GM20431 (cell line): ENCODE data around the gene AGPAT3.

Experiments
- in situ Hi-C: fragments of 300-500 bp; cut with MseI, MboI; formaldehyde crosslinking; loops from one replicate; pipeline ENCODE4 v1.15.0; 2020; ENCODE audit warnings: low sequenced_read_pairs; ENCODE audit not compliant: unreplicated experiment

Gene AGPAT3

DNA sequence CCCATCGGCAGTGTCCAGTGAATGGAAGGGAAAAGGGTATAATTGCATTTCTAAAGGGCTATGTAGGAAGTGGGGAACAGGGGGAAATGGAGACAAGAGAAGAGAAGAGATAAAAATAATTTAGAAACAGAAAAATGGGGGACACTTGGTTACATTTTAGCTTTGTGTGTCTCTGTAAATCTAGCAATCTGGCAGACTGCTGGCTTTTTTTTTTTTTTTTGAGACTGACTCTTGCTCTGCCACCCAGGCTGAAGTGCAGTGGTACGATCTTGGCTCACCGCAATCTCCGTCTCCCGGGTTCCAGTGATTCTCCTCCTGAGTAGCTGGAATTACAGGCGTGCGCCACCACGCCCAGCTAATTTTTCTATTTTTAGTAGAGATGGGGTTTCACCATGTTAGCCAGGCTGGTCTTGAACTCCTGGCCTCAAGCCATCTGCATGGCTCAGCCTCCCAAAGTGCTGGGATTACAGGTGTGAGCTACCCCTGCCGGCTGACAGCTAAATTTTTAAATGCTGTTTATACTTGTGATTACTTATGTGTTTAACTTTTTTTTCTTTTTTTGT is 53.4 kb downstream of the AGPAT3 start:
- in situ Hi-C loops = no loop called here

DNA sequence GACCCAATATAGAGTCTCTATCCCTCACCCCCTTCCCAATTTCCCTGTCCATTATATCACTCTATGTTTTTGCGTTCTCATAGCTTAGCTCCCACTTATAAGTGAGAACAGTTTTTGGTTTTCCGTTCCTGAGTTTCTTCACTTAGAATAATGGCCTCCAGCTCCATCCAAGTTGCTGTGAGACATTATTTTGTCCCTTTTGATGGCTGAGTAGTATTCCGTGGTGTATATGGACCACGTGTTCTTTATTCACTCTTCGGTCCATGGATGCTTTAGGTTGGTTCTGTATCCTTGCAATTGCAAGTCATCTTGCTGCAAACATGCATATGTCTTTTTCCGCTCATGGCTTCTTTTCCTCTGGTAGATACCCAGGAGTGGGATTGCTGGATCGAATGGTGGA is 54.3 kb downstream of the AGPAT3 start:
- in situ Hi-C loops = no loop called here

DNA sequence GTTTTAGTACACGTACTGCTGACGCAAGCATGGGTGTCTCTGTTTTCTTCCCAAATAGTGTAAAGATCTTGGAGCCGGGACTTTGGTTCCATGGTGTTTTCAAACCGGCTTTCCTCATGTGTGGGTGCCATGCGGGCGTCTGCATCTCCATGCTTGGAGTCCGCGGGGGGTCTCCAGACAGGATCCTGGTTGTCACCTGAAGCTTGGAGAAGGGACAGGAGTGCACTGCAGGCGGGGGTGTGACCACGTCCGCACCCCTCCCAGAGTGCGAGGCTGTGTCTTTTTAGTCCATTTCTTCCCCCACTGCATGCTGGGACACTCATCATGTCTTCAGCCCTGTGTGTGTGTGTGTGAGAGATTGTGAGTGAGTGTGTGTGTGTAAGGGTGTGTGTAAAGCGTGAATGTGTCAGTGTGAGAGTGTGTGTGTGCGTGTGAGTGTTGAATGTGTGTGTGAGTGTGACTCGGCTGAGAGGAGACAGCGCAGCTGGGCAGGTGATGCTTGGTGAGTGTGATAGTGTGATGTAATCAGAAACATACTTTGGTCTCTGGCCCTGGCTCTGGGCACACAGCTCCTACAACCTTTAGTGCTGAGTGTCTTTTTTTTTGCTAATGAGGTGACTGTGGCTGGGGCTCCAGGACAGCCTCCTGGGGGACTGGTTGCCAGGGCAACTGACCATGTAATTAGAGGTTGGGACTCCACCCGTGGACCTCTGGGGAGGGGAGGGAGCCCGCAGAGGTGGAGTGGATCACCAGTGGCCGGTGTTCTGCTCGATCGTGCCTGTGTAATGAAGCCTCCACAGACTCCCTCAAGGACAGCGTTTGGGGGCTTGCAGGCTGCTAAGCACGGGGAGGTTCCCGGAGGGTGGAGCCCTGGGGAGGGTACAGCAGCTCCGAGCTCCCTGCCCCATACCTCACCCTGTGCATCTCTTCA is 55.1 kb downstream of the AGPAT3 start:
- in situ Hi-C loops = no loop called here

DNA sequence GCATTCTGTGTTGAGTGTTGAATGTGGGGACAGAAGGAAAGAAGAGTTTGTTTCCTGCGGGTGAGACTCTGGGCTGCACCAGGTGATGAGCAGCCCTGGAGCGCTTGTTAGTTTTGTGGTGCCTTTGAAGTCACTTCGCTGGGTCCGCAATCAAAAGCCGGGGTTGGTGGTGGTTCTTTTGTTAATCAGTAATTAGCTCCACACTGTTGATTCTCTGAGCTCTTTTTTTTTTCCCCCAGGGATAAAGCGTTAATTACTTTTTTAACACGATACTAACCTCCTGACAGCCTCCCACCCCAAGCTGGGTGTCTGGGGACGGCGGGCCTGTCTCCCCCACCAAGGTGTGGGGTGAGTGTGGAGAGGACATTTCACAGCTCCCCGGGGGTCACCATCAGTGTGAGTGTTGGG is 56.6 kb downstream of the AGPAT3 start:
- in situ Hi-C loops = no loop called here

DNA sequence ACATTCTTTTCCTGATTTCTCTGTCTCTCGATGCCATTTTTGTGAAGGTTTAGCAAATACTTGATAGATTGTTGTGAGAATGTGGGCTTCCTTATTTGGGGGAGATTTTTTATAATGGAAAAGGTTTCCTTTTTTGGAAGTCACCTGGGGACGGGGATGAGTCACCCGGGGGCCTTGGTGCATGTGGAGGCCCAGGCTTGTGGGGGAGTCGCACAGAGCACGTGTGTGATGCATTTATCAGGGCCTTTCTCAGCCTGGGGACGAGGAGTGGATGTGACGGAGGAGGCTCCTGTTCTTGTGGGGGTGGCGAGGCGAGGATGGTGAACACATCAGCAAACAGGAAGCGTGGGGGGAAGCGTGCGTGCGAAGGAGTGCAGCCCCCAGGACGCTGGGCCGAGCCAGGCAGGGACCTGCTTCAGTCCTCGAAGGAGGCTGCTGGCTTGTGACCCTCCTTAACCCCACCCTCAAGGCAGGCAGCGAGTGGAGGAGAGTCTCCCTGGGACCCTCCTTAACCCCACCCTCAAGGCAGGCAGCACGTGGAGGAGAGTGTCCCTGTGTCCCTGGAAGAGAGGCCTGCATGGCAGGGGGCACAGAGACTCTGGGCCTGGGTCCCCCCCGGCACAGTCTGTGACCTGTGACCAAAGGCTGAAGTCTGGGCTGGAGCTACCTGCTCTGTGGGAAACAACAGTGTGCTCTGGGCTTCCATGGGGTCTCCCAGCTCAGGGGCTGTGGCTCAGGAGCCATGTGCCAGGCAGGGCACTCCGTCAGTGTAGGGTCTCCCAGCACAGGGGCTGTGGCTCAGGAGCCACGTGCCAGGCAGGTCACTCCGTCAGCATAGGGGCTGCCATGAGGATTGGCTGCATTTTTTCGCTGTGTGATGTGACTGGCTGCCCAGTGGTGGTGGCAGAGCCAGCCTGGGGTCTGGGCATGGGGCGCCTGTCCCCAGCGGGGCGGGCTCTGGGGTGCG is 57.2 kb downstream of the AGPAT3 start:
- in situ Hi-C loops = no loop called here

DNA sequence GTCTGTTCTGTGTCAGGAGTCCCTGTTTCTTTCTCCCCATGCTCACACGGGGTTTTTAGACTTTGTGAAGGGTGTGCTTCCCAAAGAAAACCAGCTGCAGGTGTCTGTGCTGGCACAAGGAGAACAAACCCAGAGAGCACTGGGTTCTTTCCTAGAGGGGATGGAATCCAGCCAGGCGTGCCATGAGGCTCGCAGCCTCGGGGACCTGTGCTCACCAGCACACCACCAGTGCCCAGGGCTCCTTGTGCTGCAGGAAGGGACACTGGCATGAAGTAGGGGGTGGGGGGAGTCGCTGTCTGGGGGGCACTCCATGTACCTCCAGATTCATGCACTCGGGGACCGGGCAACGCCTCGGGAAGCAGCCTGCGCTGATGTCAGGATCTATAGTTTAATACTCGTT is 57.9 kb downstream of the AGPAT3 start:
- in situ Hi-C loops = no loop called here

DNA sequence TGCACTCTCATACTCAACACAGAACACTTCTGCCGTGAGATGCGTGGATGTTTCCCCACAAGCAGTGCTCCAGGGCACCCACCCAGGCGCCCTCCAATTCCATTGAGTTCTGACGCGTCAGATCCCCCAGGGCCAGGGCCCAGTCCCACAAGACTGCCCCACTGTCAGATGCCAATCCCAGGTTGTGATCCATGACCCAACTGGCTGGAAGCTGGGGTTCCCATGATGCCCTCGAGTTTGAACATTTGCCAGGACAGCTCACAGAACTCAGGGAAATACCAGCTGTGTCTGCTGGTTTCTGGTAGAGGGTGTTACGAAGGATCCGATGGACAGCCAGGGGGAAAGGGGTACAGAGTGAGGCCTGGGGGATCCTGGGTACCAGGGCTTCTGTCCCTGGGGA is 58.4 kb downstream of the AGPAT3 start:
- in situ Hi-C loops = no loop called here

DNA sequence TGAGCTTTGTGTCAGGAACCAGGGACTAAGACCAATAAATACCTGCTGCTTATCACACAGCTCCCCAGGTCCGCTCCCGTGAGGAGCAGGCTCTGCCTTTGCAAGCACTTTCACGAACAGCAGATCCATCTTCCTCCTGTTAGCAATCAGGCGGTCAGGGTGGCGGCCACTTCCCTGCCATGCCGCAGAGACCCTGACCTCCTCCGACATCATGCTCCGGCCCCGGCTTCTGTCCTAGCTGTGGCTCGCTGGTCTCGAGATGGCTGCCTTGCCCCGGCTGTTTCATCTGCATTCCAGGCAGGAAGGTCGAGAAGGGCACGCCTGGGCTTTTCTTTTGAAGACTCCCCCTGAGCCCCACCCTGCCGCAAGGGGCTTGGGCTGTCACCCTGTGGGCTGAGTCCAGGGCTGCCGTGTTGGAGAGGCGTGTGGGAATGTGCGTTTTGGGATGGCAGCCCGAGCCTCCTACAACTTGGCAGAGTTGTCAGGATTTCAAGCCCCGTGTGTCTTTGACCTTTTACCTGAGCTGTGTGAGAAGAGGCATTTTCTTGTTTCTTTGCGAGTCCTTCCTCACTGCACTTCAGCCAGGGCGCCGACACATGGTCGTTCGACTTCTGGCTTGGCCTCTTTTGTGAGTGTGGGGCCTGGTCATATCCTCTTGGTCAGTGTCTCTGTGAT is 59.5 kb downstream of the AGPAT3 start:
- in situ Hi-C loops = no loop called here

DNA sequence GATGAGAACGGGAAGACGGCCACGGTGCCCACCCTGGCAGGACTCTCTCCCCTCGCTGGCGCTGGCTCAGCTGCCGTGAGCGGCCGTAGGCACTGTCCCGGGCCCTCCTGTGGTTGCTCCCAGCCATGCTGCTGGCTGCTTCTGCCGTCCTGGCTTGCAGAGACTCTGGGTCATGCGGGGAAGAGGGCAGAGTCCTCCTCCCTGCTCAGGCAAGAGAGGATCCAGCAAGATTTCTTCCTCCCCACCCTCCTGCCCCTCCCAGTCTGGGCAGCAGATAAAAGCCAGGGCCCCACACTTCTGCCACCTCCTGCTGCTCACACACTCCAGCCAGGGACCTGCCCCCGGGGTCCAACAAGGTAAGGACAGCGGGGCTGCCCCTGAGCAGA is 60.1 kb downstream of the AGPAT3 start:
- in situ Hi-C loops = no loop called here

DNA sequence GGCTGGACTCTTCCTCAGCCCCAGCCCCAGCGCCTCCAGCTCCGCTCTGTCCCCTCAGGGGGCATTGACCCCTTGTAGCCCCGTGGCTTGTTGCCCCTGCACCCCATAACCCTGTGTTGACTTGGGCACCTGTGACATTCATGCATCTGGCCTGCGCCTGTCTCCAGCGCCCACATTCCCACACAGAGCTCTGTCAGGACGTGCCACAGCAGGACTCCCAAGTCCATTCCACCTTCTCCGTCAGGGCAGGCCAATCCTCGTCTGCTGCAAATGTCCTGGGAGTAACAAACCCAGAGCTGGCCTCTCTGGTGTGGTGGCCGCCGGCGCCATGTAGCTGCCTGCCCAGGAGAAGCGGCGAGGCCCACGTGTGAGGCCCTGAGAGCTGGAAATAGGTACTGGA is 60.6 kb downstream of the AGPAT3 start:
- in situ Hi-C loops = no loop called here

DNA sequence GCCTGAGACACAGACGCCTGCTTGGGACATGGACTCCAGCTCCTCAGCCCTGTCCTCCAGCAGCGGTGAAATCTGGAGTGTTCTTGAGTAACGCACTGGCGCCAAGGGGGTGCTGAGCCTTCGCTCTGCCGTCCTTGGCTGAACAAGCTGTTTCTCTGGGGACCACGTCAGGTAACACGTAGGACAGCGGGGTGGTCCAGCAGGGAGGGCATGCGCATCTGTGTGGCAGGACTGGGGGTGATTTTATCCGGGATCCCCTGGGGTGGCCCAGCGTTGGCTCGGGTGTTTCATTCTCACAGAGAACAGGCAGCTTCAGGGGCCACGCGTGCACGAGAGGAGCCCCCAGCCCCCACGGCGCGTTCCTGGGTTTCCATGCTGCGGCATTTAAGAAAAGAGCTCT is 61.2 kb downstream of the AGPAT3 start:
- in situ Hi-C loops = no loop called here

DNA sequence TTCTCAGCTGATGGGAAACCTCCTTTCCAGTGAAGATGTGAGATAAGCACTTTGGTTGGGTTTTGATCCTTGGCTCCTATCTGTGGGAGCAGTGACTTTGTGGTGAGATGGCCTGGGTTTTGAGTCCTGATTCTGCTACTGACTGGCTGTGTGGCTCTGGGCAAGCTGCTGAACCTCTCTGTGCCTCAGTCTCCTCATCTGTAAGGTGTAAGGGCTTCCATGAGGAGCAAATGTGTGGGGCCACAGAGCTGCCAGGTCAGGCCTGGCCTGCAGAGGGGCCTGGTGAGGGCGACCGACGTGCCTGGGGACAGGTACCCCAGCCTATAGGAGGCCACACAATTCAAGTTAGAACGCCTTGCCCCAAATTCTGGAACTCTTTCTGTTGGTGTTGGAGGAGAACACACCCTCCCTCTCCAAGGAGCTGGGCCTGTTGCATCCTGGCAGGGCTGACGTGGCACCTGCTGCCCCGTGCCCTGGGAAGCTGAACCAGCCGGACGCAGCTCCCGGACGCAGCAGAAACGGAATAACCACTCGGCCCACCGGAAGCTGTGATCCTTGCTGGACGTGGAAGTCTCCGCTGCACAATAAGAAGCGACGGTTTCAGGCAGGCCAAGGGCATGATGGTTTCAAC is 62.7 kb downstream of the AGPAT3 start:
- in situ Hi-C loops = no loop called here

DNA sequence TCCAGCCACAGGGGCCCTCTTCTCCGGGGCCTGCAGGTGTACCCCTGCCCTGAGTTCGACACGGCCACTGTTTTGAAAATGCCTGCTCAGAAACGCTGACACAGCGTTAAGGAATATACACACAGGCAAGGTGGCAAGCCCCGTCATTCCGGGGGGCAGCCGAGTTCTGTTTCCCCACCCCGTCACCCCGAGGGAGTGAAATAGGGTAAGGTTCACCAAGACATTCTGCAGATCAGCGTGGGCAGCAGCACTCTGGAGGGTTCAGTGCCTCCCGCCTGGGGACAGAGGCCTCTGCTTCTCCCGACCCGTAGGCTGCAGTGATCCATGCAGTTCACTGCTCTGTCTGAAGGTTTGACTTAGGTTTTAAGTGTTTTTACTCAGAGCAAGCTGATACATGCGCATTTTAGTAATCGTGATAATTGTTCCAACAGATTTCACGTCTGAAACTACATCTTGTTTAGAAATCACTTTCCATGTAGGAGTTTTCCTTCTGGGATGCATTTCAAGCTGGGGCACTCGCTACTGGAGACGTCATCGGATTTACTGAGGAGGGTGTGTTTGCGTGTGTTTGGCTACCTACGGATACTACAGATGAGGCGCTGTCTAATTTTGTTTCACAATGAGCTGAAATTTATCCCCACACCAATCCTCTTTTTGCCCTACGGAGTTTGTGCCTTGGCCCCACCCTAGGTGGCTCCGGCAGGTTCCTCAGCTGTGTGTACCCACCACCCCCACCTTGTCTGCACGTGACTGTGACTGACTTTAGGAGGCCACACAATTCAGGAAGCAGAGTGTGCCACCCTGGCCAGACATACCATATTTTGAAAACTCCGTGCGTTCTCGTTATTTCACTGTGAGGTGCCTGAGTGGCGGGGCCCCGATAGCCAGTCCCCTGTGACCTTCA is 63.5 kb downstream of the AGPAT3 start:
- in situ Hi-C loops = no loop called here

DNA sequence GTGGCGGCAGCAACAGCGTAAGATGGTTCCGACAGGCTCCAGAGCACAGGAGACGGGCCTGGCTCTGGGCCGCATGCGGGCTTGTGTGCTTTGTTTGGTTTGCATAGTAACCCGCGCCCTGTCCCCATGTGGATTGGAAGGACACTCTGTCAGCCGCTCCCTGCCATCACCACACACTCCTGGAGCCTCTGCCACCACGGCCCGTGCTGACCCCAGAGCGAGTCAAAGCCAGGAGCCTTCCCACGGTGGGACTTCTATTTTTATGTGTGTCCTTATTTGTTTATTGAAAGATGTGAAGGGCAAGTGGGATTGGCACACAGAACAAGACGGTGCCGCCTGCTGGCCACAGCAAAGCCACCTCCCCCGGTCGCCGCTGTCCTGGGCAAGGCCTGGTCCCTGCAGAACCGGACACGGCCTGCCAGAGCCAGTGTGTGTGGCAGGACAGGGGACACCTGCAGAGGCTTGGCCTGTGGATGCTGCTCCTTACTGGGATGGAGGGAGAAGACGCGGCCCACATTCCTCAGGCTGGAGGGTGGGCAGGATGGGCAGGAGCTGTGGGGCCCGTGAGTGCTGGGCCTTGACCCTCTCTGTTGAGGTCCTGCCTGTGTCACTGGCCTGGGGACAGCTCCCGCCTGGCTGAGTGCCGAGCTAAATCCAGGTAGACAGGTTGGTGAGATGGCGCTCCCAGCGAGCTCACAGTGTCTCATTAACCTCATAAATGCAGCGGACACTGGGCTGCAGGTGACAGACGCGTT is 64.4 kb downstream of the AGPAT3 start:
- in situ Hi-C loops = no loop called here

DNA sequence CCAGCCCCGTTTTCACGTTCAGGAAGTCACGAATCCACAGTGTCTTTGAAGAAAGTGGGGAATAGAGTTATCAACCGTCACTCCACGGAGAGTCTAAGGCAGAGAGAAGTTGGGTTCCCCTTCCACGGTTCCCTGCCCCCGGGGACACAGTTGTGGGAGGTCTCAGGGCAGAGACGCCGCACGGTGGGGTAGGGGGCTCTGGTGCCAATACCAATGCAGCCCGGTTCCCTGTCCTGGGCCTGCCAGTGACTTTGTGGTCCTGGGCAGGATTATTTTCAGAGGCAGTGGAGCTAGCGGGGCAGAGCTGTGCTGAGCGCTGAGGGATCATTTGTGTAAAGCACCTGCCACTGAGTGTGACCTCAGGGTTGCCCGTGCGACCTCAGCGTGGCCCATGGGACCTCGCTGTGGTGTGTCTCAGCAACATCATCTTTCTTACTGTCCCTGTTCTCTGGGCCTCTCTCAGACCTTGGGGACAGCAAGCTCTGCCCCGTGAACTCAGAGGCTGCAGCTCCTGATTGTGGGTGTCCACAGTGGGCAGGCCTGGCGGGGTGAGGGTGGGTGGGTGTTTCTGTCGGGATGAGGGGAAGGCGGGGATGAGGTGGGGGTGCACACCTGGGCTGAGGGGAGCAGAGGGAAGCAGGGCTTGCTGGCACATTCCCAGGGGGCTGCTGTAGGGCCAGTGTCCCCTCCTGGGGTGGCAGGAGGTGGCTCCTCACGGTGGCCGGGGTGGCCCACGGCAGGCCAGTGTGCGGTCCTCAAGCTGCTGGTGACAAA is 65.2 kb downstream of the AGPAT3 start:
- in situ Hi-C loops = no loop called here

DNA sequence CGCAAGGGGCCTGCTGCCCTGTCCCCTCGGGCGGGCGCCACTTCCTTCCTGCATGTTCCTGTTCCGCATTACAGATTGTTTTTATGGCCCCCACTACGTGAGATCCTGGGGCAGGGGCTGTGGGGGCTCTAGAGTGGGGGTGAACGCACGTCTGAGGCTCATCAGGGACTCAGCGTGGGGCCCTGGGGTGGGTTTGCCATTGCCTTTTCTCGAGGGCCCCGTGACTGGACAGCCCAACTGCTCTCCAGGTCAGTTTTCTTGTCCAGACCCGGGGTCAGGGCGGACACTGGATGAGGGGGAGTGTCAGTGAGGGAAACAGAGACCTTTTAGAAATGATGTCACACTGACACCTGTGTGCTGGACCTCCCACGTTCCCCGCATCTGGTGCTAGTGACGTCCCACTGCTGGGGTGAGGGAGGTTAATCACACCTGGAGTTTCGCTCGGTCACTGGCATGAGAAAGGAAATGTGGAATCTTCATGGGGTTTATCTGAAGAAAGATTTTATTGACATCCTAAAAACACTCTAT is 65.9 kb downstream of the AGPAT3 start:
- in situ Hi-C loops = no loop called here

DNA sequence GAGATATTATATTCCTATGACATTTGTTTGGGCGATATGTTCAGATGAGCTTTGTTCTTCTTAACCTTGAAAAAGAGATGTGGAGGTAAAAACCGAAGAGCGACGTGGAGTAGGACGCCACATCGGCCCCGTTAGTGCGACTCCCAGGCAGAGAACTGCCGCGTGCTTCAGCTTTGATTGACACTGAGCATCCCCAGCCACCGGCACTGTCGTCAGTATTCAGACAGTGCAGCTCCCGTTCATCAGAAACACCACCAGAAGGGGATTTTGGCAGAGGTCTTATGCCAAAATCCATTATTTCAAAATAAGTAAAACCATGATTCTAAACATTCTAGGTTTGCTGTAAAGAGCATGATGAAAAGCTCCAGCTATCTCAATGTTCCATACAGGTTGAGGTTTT is 66.5 kb downstream of the AGPAT3 start:
- in situ Hi-C loops = no loop called here
